Measurements from ENCODE around the gene STRC. TPM values are rescaled to one million over a fixed set of nuclear protein-coding genes. Genes with fewer than 3 reads are reported as not detected.
"Not testable (repeated sequence)": the region's sequence is repeated elsewhere in the genome, so short reads cannot be mapped to it uniquely, and the experiment has no call there.

Gene STRC
- 0.08 and 0.27 TPM in 2 replicates for total RNA-seq (2014; rRNA removed; shearing (Covaris generic))
- 0.04 TPM in 1 of 2 replicates, not detected in the other for polyA plus RNA-seq (2015; cell fraction: cytosol; rRNA removed)
- 0.62 and 4.6 TPM in 2 replicates for polyA plus RNA-seq (2015; cell fraction: nucleus; rRNA removed)

DNA sequence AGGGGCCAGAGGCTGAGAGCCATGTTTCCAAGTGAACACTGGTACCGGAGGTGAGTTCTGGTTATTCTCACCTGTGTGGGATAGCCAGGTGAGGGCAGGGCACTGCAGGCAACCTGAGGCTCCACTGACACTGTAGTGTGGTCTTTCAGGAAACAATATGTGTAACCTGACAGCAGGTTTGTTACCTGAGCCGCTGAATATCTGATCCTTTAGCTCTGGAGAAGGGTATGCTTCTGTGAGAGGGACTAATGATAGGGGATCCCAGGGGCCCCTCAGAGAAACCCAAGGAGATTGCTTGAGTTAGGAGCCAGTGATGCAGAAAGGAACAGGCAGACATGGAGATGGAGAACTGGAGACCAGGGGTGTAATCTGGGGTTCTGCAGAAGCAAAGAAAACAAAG is at the start of gene STRC:
TSS of gene STRC (minus strand) at position 101 of the 400 bp plus-strand sequence. CDS start at position 23, 78 bp downstream.
- in situ Hi-C loops (cut with HindIII; ENCODE audit: low pct_unique_long_range_greater_than_20kb, low sequenced_read_pairs); DNase-seq (ENCODE audit: low read depth, low spot score): not testable (repeated sequence)

DNA sequence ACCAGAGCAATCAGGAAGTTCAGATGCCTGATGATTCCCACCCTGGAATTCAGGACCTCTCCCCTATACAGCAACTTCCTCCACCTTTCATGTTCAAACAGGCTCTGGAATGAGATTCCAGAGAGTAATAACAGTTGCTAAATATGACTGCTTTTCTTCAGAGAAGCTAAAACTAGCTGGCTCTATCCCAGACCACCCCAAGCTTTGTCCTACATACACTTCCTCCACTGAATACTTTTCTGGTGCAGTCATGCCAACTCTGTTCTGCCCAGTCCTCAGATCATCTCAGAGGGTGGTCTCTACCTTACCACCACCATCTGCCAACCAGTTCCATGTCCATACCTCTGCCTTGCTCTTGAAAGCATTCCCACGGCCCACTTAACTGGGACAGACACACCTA is 47.6 kb upstream of the STRC start:
- DNase-seq (ENCODE audit: low read depth, low spot score); in situ Hi-C loops (cut with HindIII; ENCODE audit: low pct_unique_long_range_greater_than_20kb, low sequenced_read_pairs): not testable (repeated sequence)

DNA sequence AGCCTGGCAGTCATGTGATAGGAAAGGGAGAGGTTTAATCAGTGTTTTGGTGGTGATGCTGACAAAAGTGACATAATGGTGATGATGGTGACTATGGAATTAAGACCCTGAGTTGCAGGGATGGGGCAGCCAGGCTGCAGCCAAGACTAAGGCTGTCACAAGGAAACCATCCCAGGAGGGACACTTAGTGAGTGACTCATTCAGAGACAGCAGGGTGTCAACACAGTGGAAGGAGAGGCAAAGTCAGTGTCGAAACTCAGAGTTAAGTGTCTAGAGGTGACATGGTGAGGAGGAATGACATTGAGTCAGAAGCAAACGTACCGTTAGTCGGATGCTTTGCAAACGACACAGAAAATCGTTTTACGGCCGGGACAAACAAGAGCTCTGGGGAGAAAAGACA is 44.7 kb upstream of the STRC start:
- in situ Hi-C loops (cut with HindIII; ENCODE audit: low pct_unique_long_range_greater_than_20kb, low sequenced_read_pairs); DNase-seq (ENCODE audit: low read depth, low spot score): not testable (repeated sequence)

DNA sequence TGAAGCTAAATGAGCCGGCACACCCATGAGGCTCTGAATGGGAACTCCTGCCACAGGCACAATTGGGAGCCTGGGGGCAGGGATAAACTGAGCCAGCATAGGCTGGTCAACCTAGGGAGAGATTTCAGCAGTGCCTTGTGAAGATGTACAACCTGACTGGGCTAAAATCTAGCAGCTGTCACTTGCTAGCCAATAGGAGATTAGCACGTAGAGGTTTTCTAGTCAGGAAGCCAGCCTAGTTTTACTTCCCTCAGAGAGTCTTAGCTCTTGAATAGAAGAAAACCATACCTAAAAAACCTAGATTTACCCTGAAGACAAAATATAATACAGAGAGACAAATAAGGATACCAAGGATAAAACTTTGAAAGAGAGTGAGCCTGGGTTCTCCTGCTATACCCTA is 43.7 kb upstream of the STRC start:
- DNase-seq (ENCODE audit: low read depth, low spot score); in situ Hi-C loops (cut with HindIII; ENCODE audit: low pct_unique_long_range_greater_than_20kb, low sequenced_read_pairs): not testable (repeated sequence)

DNA sequence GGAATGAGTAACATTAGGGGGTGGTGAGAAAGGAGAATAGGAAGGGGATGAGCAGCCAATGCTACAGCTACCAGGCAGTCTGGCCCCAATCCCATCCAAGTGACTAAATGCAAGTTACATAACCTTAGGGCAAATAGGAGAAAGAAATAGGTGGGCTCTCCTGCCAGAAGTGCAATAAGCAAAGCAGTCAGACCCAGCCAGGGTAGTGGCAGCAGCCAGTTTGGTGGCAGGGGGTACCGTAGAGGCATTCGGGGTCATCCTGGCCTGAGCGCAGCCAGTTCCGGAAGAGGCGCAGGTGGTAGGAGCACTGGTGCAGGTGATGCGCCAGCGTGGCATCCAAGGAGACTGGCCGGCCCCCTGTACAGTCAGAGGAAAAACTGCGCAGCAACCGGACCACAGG is 41.1 kb upstream of the STRC start:
- in situ Hi-C loops (cut with HindIII; ENCODE audit: low pct_unique_long_range_greater_than_20kb, low sequenced_read_pairs); DNase-seq (ENCODE audit: low read depth, low spot score): not testable (repeated sequence)

DNA sequence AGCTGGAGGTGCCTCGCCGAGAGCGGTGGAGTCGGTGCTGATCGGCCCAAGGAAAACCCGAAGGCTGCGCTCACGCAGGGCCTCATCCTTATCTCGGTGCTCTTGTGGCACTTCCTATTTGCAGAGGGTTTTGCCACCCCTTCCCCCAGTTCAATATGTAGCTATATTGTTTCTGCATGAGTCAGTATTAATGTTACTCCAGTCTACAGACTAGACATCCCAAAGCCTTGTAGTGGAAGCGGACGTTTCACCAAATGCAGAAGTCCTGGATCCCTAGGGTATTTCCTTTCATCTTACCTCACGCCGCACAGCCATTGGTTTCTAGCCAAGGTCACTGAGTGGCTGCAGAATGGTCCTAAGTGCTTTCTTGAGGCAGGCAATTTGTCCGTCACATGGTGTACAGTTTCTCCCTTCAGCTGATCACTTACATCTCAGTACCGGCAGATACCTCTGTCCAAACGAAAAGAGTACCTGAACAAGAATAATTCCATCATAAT is 30.9 kb upstream of the STRC start:
- in situ Hi-C loops (cut with HindIII; ENCODE audit: low pct_unique_long_range_greater_than_20kb, low sequenced_read_pairs); DNase-seq (ENCODE audit: low read depth, low spot score): not testable (repeated sequence)

DNA sequence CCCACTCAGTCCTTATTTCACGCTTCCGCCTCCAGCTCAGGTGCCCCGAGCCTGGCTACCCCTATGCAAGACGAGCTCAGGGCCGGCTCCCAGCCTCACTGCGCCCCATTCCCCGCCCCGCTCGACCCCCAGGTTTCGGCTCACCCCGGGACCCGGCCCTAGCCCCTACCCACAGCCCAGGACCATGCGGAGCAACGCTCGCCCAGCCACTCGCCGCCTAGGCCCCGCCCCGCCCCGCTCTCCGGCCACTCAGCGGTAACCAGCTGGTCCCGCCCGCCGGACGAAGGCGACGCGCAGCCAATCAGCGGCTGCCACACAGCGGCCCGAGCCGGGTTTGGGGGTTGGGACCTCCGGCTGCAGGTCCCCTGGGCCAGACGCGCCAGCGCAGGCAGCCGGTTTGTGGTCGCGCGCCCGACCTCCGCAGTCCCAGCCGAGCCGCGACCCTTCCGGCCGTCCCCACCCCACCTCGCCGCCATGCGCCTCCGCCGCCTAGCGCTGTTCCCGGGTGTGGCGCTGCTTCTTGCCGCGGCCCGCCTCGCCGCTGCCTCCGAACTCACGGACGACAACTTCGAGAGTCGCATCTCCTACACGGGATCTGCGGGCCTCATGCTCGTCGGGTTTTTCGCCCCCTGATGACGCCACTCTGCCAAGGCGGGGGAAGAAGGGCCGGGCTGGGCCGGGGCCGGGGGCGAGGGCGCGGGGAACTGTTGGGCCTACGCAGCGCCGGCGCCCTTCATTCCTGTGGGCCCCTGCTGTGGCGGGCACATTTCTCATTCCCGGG is 30.2 kb upstream of the STRC start, which contains the start of gene CATSPER2:
TSS of gene CATSPER2 (minus strand) at position 196 of the 781 bp plus-strand sequence. CDS start 783 bp downstream, outside the sequence.
- in situ Hi-C loops (cut with HindIII; ENCODE audit: low pct_unique_long_range_greater_than_20kb, low sequenced_read_pairs), result no loop called here
- DNase-seq (ENCODE audit: low read depth, low spot score), result no peak

DNA sequence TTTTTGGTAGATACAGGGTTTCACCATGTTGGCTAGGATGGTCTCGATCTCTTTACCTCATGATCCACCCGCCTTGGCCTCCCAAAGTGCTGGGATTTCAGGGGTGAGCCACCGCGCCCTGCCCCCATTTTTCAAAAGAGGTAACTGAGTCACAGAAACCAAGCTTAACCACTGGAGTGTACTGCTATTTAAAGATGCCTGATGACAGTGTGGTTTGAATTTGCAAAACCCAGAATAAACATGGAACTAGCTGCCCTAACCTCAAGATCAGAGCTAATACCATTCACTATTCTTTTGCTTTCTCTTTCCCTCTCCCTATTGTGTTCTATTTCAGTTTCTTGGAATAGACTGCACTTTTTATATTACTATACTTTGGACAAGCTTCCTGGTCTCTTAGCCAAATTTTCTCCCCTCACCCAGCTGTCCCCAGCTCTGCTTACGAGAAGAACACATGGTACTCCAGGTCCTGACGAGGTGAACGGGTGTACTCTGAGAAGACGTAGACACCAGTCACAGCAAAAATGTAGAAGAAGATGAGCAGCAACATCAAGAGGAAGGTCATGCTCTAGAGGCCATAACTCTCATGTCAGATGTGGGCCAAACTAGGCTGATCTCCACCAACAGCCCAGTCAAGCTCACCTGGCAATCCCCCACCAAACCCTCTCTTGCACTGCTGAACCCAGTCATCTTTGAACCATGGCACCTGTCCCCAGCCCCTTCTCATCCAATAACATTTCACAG is 20.0 kb upstream of the STRC start:
- in situ Hi-C loops (cut with HindIII; ENCODE audit: low pct_unique_long_range_greater_than_20kb, low sequenced_read_pairs); DNase-seq (ENCODE audit: low read depth, low spot score): not testable (repeated sequence)

DNA sequence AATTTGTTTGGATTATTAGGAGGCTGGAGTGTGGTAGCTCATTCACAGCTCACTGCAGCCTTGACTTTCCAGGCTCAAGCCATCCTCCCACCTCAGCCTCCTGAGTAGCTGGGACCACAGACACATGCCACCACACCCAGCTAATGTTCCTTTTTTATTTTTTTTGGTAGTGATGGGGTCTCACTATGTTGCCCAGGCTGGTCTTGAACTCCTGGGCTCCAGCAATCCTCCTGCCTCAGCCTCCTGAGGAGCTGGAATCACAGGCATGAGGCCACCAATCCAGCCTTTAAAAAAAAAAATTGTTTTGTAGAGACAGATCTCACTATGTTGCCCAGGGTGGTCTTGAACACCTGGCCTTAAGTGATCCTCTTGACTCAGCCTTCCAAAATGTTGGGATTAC is 8.3 kb upstream of the STRC start:
- DNase-seq (ENCODE audit: low read depth, low spot score); in situ Hi-C loops (cut with HindIII; ENCODE audit: low pct_unique_long_range_greater_than_20kb, low sequenced_read_pairs): not testable (repeated sequence)

DNA sequence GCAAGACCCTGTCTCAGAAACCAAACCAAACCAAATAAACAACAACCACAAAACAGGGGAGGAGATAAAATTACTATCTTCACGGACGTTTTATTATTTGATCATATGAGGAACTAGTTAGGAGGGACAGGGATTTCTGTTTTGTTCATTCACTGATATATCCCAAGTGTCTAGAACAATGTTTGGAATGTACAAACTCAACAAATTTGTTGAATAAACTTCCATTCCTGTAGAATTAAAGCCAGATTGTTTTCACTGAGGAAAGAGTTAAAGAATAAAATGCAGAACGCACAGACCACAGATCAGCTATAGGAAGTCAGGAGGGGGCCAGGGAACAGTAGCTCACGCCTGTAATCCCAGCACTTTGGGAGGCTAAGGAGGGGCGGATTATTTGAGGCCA is 6.5 kb upstream of the STRC start:
- DNase-seq (ENCODE audit: low read depth, low spot score), result no peak
- in situ Hi-C loops (cut with HindIII; ENCODE audit: low pct_unique_long_range_greater_than_20kb, low sequenced_read_pairs), result no loop called here

DNA sequence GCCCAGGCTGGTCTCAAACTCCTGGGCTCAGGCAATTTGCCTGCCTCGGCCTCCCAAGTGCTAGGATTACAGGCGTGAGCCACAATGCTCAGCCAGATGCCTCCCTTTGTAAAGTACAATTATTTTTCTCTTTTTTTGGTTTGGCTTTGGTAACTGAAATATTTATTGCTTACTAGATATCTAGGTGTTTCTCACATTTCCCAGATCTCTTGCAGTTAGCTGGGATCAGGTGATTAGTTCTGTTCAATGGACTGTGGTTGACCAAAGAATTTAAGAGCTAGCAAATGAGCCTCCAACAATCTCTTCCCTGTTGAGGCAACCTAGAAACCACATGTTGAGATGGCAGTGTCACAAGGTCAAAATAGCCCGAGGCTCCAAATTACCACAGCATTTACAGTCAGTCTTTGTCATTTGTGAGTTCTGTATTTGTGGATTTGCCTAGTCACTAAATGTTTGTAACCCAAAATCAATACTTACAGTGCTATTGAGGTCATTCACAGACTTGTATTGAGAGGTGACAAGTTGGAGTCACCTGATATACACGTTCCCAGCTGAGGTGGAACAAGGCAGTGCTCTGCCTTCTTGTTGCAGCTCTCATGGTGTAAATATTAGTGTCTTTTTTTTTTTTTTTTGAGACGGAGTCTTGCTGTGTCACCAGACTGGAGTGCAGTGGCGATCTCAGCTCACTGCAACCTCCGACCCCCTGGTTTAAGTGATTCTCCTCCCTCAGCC is 3.6 kb upstream of the STRC start:
- in situ Hi-C loops (cut with HindIII; ENCODE audit: low pct_unique_long_range_greater_than_20kb, low sequenced_read_pairs), result not testable (repeated sequence)
- DNase-seq (ENCODE audit: low read depth, low spot score), result peak; percentile 90

DNA sequence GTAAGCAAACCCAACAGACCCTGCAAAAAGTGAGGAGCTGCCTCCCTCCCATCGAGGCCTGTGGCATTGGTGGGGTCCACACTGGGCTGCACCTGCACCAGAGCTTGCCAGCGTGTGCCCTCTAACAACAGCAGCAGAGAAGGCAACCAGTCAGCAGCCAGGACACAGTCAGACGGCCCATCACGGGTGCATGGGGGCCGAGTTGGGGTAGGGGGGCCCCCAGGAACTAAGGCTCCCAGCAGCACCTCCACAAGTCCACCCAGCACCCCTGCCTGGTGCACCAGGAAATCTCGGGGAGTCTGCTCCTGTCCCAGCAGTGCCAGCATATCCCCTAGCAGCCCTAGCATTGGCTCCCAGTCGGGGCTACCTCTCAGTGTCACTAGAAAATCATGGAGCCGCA is 850 bp downstream of the STRC start:
- in situ Hi-C loops (cut with HindIII; ENCODE audit: low pct_unique_long_range_greater_than_20kb, low sequenced_read_pairs), result not testable (repeated sequence)

DNA sequence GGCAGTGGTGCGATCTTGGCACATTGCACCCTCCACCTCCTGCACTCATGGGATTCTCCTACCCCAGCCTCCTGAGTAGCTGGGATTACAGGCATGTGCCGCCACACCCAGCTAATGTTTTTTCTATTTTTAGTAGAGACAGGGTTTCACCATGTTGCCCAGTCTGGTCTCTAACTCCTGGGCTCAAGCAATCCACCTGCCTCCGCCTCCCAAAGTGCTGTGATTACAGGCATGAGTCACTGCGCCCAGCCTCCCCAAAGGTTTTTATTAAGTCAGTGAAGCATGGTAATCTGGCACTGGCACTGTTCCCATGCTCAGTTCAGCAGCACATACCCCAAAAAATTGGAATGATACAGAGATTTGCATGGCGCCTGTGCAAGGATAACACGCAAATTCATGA is 16.4 kb downstream of the STRC start:
- in situ Hi-C loops (cut with HindIII; ENCODE audit: low pct_unique_long_range_greater_than_20kb, low sequenced_read_pairs); DNase-seq (ENCODE audit: low read depth, low spot score): not testable (repeated sequence)

More for the DNA sequence above, 850 bp downstream of the STRC start:
- not testable (repeated sequence) for DNase-seq (ENCODE audit: low read depth, low spot score)

DNA sequence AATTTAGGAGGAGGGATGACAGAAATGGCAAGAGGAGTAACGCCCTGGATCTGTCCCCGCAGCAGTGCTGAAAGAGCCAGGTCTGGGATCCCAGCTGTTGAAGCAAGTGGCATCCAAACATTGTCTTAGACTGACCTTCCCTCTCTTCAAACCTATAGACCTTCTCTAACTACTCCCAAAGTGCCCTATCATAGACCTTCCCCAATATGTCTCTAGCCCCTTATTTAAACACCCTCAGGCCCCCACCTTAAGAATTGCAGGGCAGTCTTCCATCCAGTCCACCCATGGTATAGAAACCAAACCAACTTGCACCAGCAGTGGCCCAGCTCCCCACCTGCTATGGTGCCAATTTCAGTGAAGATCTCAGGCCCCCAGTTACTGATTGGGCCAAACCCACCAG is 18.4 kb downstream of the STRC start:
- DNase-seq (ENCODE audit: low read depth, low spot score); in situ Hi-C loops (cut with HindIII; ENCODE audit: low pct_unique_long_range_greater_than_20kb, low sequenced_read_pairs): not testable (repeated sequence)

DNA sequence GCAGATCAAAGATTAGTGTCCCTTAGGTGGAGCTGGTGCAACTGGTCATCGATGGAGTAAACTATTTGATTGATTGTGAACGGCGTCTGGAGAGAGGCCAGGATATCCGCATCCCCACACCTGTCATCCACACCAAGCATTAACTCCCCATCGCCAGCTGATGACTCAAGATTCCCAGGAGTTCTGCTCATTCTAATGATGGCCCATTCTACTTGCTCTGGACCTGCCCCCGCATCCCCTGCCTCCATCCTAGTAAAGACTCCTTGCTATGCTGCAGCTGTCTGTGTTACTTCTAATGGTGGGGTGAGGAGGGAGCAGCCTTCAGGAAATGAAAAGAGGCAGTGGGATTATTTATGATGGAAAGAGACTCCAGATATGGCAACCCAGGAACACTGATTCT is 19.5 kb downstream of the STRC start:
- in situ Hi-C loops (cut with HindIII; ENCODE audit: low pct_unique_long_range_greater_than_20kb, low sequenced_read_pairs); DNase-seq (ENCODE audit: low read depth, low spot score): not testable (repeated sequence)

DNA sequence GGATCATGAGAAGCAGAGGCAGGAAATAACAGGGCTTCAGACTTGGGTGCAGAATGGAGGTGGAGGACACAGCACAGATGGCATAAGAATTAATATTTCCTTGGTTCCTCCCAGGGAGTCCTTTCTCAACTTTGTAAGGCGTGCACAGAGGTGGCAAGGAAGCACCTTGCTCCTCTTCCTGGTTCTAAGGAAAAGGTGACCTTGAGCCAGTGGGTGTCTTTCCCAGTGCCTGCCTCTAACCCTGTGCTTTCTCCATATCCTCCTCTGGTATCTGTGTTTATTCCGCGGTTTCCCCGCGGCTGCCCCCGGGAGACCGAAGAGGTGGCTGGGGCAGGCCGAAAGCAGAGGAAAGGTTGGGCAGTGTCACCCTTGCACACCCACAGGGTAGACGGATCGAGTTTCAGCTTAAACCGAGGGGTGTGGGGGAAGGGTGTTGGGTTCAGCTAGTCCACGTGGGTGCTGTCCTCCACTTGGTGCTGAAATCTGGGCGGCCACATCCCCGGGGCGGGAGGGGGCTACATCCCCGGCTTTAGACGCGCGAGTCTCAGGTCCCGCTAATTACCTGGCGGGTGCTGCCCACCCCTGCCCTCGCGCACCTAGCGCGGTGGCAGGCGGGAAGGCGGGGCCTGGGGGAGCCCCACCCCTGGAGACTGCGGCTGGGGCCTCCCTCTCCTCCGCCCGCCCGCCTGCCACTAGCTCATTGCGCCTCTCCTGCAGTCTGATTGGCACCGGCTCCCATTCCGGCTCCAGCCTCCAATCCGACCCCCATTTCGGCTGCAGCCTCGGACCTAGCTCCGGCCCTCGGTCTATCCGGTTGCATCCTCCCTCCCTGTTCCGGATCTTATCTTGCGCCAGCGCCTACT is 25.0 kb downstream of the STRC start, which contains the start of gene CKMT1B:
TSS of gene CKMT1B (plus strand) at position 700 of the 863 bp plus-strand sequence. CDS start 192 bp downstream, outside the sequence.
- DNase-seq (ENCODE audit: low read depth, low spot score); in situ Hi-C loops (cut with HindIII; ENCODE audit: low pct_unique_long_range_greater_than_20kb, low sequenced_read_pairs): not testable (repeated sequence)
